GM19099 (cell line): Measurements from ENCODE around the gene RAB6A.

Experiments
- POLR2A ChIP-seq: IDR thresholded peaks from 3 replicates; pipeline ENCODE4 v1.6.1; 2011; ENCODE audit warnings: low read depth; ENCODE audit not compliant: insufficient read length; ENCODE audit errors: extremely low read depth

The RAB6A gene

DNA sequence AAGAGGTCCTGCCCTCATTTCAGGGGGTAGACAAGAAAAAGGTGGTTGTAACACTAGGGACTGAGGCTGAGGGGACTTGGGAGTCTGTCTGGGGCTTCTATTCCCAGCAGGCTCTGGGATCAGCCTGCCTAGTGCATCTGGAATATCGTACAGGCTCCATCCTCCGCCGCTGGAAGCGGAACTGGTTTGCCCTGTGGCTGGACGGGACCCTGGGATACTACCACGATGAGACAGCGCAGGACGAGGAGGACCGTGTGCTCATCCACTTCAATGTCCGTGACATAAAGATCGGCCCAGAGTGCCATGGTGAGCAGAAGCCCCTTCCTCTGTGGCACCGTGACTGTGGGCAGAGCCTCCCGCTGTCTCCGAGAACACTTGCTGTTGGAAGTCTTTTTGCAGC lies 110.5 kb downstream of the RAB6A start:
- no peak for TF ChIP-seq POLR2A

DNA sequence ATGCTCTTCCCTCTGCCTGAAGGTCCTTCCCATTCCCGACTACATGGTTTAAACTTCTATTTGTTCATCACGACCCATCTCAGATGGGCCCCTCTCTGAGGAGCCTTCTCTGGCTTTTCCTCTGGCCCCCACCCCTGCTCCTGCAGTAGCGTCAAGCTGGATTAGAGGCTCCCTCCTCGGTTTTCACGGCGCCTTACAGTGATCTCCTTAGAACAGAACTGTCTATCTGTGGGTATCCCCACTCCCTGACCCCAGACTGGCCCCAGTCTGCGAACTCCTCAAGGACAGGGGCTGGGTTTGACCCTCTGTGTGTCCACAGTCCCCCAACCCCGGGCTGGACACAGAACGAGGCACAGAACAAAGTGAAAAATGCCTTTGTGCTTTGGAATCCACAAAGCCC lies 111.7 kb downstream of the RAB6A start:
- no peak for TF ChIP-seq POLR2A

DNA sequence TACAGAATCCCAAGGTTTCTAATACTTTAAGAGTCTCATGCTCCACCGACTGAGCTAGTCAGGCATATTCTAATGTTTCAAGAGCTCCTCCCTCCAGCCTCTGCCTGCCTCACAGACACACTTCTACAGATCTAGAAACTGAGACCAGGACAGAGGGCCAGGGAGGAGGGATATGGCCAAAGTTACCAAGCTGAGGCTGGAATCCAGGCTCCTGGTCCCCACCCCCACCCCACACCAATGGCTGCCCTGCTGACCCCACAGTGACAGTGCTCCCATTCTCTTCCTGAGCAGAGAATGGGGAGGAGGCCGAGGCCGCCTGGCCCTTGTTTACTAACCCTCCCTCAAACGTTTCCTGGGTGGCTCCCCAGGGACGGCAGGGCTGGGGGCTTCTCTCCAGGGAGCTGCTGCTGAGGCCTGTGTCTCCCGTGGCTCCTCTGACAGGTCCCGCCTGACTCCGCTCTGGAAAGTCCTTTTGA lies 112.3 kb downstream of the RAB6A start:
- no peak for TF ChIP-seq POLR2A

- no peak for TF ChIP-seq POLR2A
Observed at GRCh38 chr11:73648121-73648520, 112.8 kb downstream of the RAB6A start.

DNA sequence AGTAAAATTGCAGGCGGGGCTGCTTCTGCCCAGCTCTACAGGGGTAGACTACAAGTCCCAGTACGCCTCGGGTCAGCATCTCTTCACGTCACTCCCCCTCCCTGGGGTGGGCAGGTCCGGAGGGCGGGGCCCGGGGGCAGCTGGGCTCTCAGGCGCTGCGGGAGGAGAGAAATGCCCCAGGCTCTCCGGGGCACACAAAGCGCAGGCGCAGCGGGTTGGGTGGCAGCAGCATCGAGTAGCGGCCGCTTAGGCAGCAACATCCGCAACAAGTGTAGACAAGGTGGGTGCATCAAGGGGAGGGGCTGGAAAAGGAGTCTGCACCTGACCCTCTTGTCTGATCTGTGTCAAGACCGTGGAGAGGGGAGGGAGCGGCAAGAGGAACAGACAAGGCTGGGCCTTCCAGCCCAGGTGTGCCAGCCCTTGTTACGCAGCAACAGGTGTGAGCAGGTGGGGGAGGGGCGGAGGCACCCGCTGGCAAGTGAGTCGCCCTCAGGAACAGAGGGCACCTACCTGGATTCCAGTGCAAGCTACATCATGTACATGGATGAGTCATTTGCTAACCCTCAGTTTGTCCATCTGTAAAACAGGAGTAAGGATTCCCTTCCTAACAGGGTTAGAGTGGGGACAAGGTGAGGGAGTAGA lies 113.3 kb downstream of the RAB6A start:
- TF ChIP-seq POLR2A: no peak

- no peak for TF ChIP-seq POLR2A
Observed at GRCh38 chr11:73645972-73646631, 114.8 kb downstream of the RAB6A start, which contains the start of gene PLEKHB1. Gene PLEKHB1 (plus strand): TSS chr11:73646581. CDS start chr11:73646609, 28 bp downstream.

GRCh38 chr11:73645121-73645969 lies 115.5 kb downstream of the RAB6A start:
- TF ChIP-seq POLR2A: no peak

- TF ChIP-seq POLR2A: no peak
Observed at GRCh38 chr11:73641668-73642067, 119.2 kb downstream of the RAB6A start.

GRCh38 chr11:73640592-73640991 lies 120.3 kb downstream of the RAB6A start:
- no peak for TF ChIP-seq POLR2A

DNA sequence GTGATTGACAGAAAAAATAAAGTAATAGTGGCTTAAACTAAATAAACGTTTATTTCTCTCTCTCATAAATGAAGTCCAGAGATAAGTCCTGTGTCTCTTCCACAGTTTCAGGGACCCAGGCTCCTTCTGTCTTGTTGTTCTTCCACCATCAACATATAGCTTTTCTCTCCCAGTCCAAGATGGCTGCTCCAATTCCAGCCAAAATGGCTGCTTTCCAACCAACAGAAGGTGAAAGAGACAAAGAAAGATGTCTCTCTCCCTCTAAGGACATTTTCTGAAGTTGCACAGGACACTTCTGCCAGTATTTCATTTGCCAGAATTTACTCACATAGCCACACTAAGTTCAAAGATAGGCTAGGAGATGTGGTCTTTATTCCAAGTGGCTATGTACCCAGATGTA lies 123.9 kb downstream of the RAB6A start:
- no peak for TF ChIP-seq POLR2A

- no peak for TF ChIP-seq POLR2A
Observed at GRCh38 chr11:73636249-73636648, 124.6 kb downstream of the RAB6A start.

GRCh38 chr11:73635721-73636120 lies 125.2 kb downstream of the RAB6A start:
- no peak for TF ChIP-seq POLR2A

DNA sequence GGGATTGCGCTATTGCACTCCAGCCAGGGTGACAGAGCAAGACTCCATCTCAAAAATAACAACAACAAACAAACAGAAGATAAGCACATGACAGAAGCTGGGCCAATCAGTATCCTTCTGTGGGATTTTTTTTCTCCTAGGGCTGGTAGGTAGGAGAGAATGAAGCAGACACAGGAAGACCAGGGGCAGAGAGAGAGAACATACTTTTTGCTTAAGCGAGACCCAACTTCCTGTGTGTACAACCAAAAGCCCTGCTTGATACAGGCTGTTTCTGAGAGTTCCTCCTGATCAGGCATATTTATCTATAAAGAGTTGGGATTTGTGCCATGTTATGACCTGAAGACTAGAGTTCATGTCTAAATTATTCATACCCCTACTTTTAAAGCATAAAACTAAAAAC lies 126.9 kb downstream of the RAB6A start:
- no peak for TF ChIP-seq POLR2A

- no peak for TF ChIP-seq POLR2A
Observed at GRCh38 chr11:73632996-73633395, 127.9 kb downstream of the RAB6A start.

GRCh38 chr11:73629907-73630306 lies 131.0 kb downstream of the RAB6A start:
- TF ChIP-seq POLR2A: no peak

DNA sequence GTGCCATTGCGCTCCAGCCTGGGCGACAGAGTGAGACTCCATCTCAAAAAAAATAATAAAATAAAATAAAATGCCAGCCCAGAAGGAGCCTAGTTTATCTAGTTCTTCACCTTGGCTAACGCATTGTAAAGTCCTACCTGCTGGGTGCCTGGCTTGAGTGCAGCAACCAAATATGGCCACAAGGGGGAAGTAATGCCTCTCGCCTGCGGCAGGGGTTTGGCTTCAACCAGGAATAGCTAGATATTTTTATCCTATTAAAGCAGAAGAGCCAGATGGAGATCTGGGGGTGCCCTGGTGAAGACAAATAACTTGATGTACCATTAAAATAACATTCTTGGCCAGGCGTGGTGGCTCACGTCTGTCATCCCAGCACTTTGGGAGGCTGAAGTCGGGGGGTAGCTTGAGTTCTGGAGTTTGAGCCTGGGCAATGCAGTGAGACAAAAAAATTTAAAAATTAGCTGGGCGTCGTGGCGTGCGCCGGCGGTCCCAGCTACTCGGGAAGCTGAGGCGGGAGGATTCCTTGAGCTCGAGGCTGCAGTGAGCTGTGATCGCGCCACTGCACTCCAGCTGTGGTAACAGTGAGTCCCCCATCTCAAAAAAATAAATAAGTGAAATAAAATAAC lies 135.1 kb downstream of the RAB6A start:
- no peak for TF ChIP-seq POLR2A
